Measurements from ENCODE around the gene FECH.

The FECH gene

GRCh38 chr18:57581301-57581934 is 5.1 kb downstream of the FECH start:
- FAIRE-seq (no peak), DNase-seq (ENCODE audit: low spot score) (no peak)

- no peak for DNase-seq (ENCODE audit: low spot score)
- no peak for FAIRE-seq
Observed at GRCh38 chr18:57579934-57580333, 6.6 kb downstream of the FECH start.

GRCh38 chr18:57576316-57576715 is 10.2 kb downstream of the FECH start:
- FAIRE-seq, result no peak
- DNase-seq (ENCODE audit: low spot score), result no peak

- FAIRE-seq (no peak), DNase-seq (ENCODE audit: low spot score) (no peak)
Observed at GRCh38 chr18:57575542-57575941, 11.0 kb downstream of the FECH start.

GRCh38 chr18:57574866-57575265 is 11.6 kb downstream of the FECH start:
- DNase-seq (ENCODE audit: low spot score), result no peak
- no peak for FAIRE-seq

- no peak for DNase-seq (ENCODE audit: low spot score)
- FAIRE-seq, result no peak
Observed at GRCh38 chr18:57570162-57570561, 16.3 kb downstream of the FECH start.

- DNase-seq (ENCODE audit: low spot score), result no peak
- no peak for FAIRE-seq
Observed at GRCh38 chr18:57569133-57569532, 17.4 kb downstream of the FECH start.

GRCh38 chr18:57561728-57562423 is 24.6 kb downstream of the FECH start:
- DNase-seq (ENCODE audit: low spot score), result peak; percentile 32
- peak; percentile 72 for FAIRE-seq

GRCh38 chr18:57561261-57561660 is 25.2 kb downstream of the FECH start:
- no peak for DNase-seq (ENCODE audit: low spot score)
- no peak for FAIRE-seq

- DNase-seq (ENCODE audit: low spot score) (no peak), FAIRE-seq (no peak)
Observed at GRCh38 chr18:57559314-57559713, 27.2 kb downstream of the FECH start.

- no peak for FAIRE-seq
- DNase-seq (ENCODE audit: low spot score), result no peak
Observed at GRCh38 chr18:57555134-57555533, 31.4 kb downstream of the FECH start.

GRCh38 chr18:57550510-57550909 is 36.0 kb downstream of the FECH start:
- no peak for FAIRE-seq

GRCh38 chr18:57547260-57547659 is 39.2 kb downstream of the FECH start:
- no peak for DNase-seq (ENCODE audit: low spot score)
- FAIRE-seq, result no peak

More at GRCh38 chr18:57550510-57550909, 36.0 kb downstream of the FECH start:
- DNase-seq (ENCODE audit: low spot score), result no peak

- no peak for FAIRE-seq
Observed at GRCh38 chr18:57544936-57545660, 41.4 kb downstream of the FECH start.

GRCh38 chr18:57543560-57543959 is 42.9 kb downstream of the FECH start:
- DNase-seq (ENCODE audit: low spot score) (no peak), FAIRE-seq (no peak)

More at GRCh38 chr18:57544936-57545660, 41.4 kb downstream of the FECH start:
- no peak for DNase-seq (ENCODE audit: low spot score)

- FAIRE-seq (no peak), DNase-seq (ENCODE audit: low spot score) (no peak)
Observed at GRCh38 chr18:57542812-57543427, 43.6 kb downstream of the FECH start.

- FAIRE-seq (no peak), DNase-seq (ENCODE audit: low spot score) (peak; percentile 17)
Observed at GRCh38 chr18:57542126-57542525, 44.4 kb downstream of the FECH start.

- FAIRE-seq, result no peak
- DNase-seq (ENCODE audit: low spot score), result no peak
Observed at GRCh38 chr18:57539702-57540101, 46.8 kb downstream of the FECH start.

GRCh38 chr18:57538614-57539013 is 47.9 kb downstream of the FECH start:
- FAIRE-seq (no peak), DNase-seq (ENCODE audit: low spot score) (no peak)

GRCh38 chr18:57534511-57534909 is 52.0 kb downstream of the FECH start:
- no peak for DNase-seq (ENCODE audit: low spot score)
- no peak for FAIRE-seq

GRCh38 chr18:57533868-57534510 is 52.5 kb downstream of the FECH start:
- DNase-seq (ENCODE audit: low spot score), result no peak
- no peak for FAIRE-seq
